T-helper 17 cell (primary cell): ENCODE data around the gene RASAL2. TPM values are rescaled to one million over a fixed set of nuclear protein-coding genes. Genes with fewer than 3 reads are reported as not detected.

Experiments used
- ATAC-seq: fragments of 150-1000 bp; cut with Tn5 transposase; 2 replicates; pipeline ENCODE4 v1.10.0; 2021; ENCODE audit warnings: mild to moderate bottlenecking, moderate library complexity
- DNase-seq, 3 donors: peaks; one replicate each; pipeline versions ENCODE4 v3.0.0 to v3.0.0-alpha.2; 2020 to 2021
- H3K9me3 ChIP-seq: one replicate; pipeline ENCODE4 v1.7.0; 2013; ENCODE audit warnings: low read length, mild to moderate bottlenecking; ENCODE audit not compliant: control insufficient read depth, poor library complexity, severe bottlenecking
- H3K27ac Mint-ChIP-seq: one replicate; pipeline ENCODE4 v1.8.0; 2022; ENCODE audit warnings: mild to moderate bottlenecking, moderate library complexity, mixed read lengths
- H3K27me3 Mint-ChIP-seq: one replicate; pipeline ENCODE4 v1.8.0; 2022; ENCODE audit warnings: mixed read lengths
- H3K36me3 Mint-ChIP-seq: one replicate; pipeline ENCODE4 v1.8.0; 2022; ENCODE audit warnings: low read depth, mixed read lengths
- H3K4me1 Mint-ChIP-seq: one replicate; pipeline ENCODE4 v1.8.0; 2022; ENCODE audit warnings: mild to moderate bottlenecking, mixed read lengths
- H3K4me3 Mint-ChIP-seq: one replicate; pipeline ENCODE4 v1.8.0; 2022; ENCODE audit warnings: mild to moderate bottlenecking, moderate library complexity, mixed read lengths
- total RNA-seq, 4 donors: library from RNA in 2 of 4; stranded (reverse) in 2 of 4; gene quantifications; one replicate each; pipeline ENCODE4 v1.2.3 and lab custom pipeline; 2022 to 2026

Gene RASAL2
- total RNA-seq (under 1 TPM; 0.07 to 0.29 TPM), total RNA-seq (lab: John Stamatoyannopoulos, UW) (0.08 to 0.58 reads per million in 2 donors)

DNA sequence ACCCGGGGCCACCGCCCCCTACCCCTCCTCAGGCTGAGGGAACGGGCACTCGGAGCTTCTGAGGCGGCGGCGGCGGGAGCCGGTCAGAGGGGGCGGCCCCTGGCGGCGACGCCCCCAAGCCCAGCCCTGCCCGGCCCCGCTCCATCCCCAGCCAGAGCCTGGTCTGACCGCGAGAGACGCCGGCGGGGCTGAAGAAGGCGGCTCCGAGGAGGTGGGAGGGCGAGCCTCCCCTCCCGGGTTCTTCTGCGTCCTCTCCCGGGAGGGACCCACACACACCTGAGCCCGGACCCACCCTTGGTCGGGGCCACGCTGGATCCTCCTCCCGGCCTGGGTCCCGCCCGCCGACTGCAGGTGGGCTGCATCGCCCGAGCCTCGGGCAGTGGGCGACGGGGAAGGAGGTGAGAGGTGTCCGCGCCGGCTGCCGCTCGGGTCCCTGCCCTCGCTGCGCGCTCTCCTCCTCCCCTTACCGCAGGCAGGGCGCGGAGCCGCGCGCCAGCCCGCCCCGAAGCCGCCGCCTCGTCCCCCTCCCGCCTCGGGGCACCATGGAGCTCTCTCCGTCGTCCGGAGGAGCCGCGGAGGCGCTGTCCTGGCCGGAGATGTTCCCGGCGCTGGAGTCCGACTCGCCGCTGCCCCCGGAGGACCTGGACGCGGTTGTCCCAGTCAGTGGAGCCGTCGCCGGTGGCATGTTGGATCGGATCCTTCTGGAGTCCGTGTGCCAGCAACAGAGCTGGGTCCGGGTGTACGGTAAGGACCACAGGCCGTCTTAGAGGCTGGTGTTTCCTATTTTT is at the start of gene RASAL2:
TSS of gene RASAL2 (plus strand) at position 154 of the 788 bp plus-strand sequence. CDS start at position 543, 389 bp downstream.
- ATAC-seq (peak; percentile 35), DNase-seq (no peak)
- peaks cover 2% of the 10 kb centered on the region for H3K4me1 Mint-ChIP-seq
- H3K9me3 ChIP-seq: no peaks in the 10 kb centered on the region
- no peak within 1 kb of the TSS for H3K27ac Mint-ChIP-seq
- peaks cover 48% of the 10 kb centered on the region for H3K27me3 Mint-ChIP-seq
- peaks cover 2% of the 10 kb centered on the region for H3K36me3 Mint-ChIP-seq
- peak within 1 kb of the TSS; percentile 75 for H3K4me3 Mint-ChIP-seq

- H3K36me3 Mint-ChIP-seq: no peaks in the 10 kb centered on the region
- no peak for DNase-seq
- no peaks in the 10 kb centered on the region for H3K9me3 ChIP-seq
- ATAC-seq: no peak
- H3K4me1 Mint-ChIP-seq: no peaks in the 10 kb centered on the region
- no peak overlapping the region for H3K27ac Mint-ChIP-seq
- H3K4me3 Mint-ChIP-seq: no peak overlapping the region
- H3K27me3 Mint-ChIP-seq: no peaks in the 10 kb centered on the region
Observed at GRCh38 chr1:178046591-178047270, 47.2 kb upstream of the RASAL2 start.

GRCh38 chr1:178047403-178048093 is 46.4 kb upstream of the RASAL2 start:
- Mint-ChIP-seq H3K27me3 (no peaks in the 10 kb centered on the region), H3K4me1 (no peaks in the 10 kb centered on the region), H3K4me3 (no peak overlapping the region), H3K36me3 (no peaks in the 10 kb centered on the region), H3K27ac (no peak overlapping the region)
- ATAC-seq (no peak), DNase-seq (no peak)
- no peaks in the 10 kb centered on the region for H3K9me3 ChIP-seq

GRCh38 chr1:178048426-178048825 is 45.5 kb upstream of the RASAL2 start:
- Mint-ChIP-seq H3K27me3 (no peaks in the 10 kb centered on the region), H3K4me3 (no peak overlapping the region), H3K4me1 (no peaks in the 10 kb centered on the region), H3K36me3 (no peaks in the 10 kb centered on the region), H3K27ac (no peak overlapping the region)
- H3K9me3 ChIP-seq: no peaks in the 10 kb centered on the region
- ATAC-seq (no peak), DNase-seq (no peak)

GRCh38 chr1:178048883-178049282 is 45.0 kb upstream of the RASAL2 start:
- no peak for DNase-seq
- H3K36me3 Mint-ChIP-seq: no peaks in the 10 kb centered on the region
- H3K4me1 Mint-ChIP-seq: no peaks in the 10 kb centered on the region
- H3K27ac Mint-ChIP-seq: no peak overlapping the region
- H3K9me3 ChIP-seq: no peaks in the 10 kb centered on the region
- no peaks in the 10 kb centered on the region for H3K27me3 Mint-ChIP-seq
- no peak for ATAC-seq
- H3K4me3 Mint-ChIP-seq: no peak overlapping the region

- Mint-ChIP-seq H3K27ac (no peak overlapping the region), H3K4me3 (no peak overlapping the region), H3K4me1 (no peaks in the 10 kb centered on the region), H3K27me3 (no peaks in the 10 kb centered on the region), H3K36me3 (no peaks in the 10 kb centered on the region)
- no peaks in the 10 kb centered on the region for H3K9me3 ChIP-seq
- DNase-seq (no peak), ATAC-seq (no peak)
Observed at GRCh38 chr1:178050084-178050483, 43.8 kb upstream of the RASAL2 start.

- ATAC-seq: no peak
- H3K9me3 ChIP-seq: no peaks in the 10 kb centered on the region
- Mint-ChIP-seq H3K36me3 (no peaks in the 10 kb centered on the region), H3K4me3 (no peak overlapping the region), H3K4me1 (no peaks in the 10 kb centered on the region), H3K27me3 (no peaks in the 10 kb centered on the region), H3K27ac (no peak overlapping the region)
- no peak for DNase-seq
Observed at GRCh38 chr1:178051071-178051470, 42.8 kb upstream of the RASAL2 start.

GRCh38 chr1:178052650-178053461 is 41.0 kb upstream of the RASAL2 start:
- Mint-ChIP-seq H3K36me3 (no peaks in the 10 kb centered on the region), H3K27me3 (no peaks in the 10 kb centered on the region), H3K4me3 (no peak overlapping the region), H3K27ac (no peak overlapping the region), H3K4me1 (no peaks in the 10 kb centered on the region)
- no peak for ATAC-seq
- H3K9me3 ChIP-seq: no peaks in the 10 kb centered on the region
- DNase-seq: no peak

DNA sequence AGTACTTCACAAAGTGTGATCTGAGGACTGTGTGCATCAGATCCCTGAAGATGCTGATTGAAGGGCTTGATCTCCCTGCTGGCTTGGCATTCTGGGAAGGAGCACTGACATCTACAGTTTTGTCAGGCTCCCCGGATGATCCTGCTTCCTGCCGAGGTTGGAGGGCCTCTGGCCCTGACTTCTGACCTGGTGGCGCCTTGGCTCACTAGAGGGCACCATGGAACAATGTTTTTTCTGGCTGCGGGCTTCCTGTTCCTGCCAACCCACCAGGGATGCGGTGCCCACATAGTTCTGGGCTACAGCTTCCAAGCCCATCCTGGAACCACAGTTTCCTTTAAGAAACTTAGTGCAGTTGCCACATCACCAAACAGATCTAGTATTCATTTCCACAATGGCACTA is 38.8 kb upstream of the RASAL2 start:
- DNase-seq (no peak), ATAC-seq (no peak)
- no peaks in the 10 kb centered on the region for H3K9me3 ChIP-seq
- Mint-ChIP-seq H3K27me3 (no peaks in the 10 kb centered on the region), H3K4me3 (no peak overlapping the region), H3K27ac (no peak overlapping the region), H3K4me1 (no peaks in the 10 kb centered on the region), H3K36me3 (no peaks in the 10 kb centered on the region)

GRCh38 chr1:178055779-178056471 is 38.0 kb upstream of the RASAL2 start:
- no peaks in the 10 kb centered on the region for H3K4me1 Mint-ChIP-seq
- H3K9me3 ChIP-seq: no peaks in the 10 kb centered on the region
- DNase-seq (no peak), ATAC-seq (no peak)
- H3K4me3 Mint-ChIP-seq: no peak overlapping the region
- H3K27me3 Mint-ChIP-seq: no peaks in the 10 kb centered on the region
- H3K36me3 Mint-ChIP-seq: no peaks in the 10 kb centered on the region
- no peak overlapping the region for H3K27ac Mint-ChIP-seq

DNA sequence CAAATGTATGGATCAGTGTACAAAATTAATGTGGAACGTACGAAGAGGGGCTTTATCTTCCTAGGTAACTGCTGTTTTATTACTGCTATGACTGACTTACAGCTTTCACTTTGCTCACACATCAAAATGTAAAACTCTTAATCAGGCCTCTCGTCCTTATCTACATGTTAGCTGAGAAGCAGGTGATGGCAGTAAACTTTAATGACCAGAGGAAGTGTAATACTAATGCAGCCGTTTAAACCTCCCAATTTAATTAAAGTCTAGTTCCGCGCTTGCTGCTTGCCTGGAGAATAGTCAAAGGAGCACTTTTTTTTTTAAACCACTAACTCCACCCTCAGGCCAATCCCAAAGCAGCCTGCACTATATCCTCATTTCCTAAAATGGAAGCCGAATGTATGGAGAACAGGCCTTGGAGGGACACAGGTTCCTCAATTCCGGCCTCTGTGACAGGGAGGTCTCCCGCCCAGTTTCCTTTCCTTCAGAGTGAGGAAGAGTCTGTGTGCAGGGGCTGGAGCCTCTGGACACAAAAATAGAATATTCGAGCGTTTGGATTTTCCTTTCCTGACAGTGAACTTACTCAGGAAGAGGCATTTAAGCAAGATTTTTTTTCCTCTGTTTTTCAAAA is 36.7 kb upstream of the RASAL2 start:
- ATAC-seq (no peak), DNase-seq (no peak)
- no peaks in the 10 kb centered on the region for H3K9me3 ChIP-seq
- no peak overlapping the region for H3K27ac Mint-ChIP-seq
- H3K4me1 Mint-ChIP-seq: no peaks in the 10 kb centered on the region
- H3K4me3 Mint-ChIP-seq: no peak overlapping the region
- no peaks in the 10 kb centered on the region for H3K27me3 Mint-ChIP-seq
- no peaks in the 10 kb centered on the region for H3K36me3 Mint-ChIP-seq

DNA sequence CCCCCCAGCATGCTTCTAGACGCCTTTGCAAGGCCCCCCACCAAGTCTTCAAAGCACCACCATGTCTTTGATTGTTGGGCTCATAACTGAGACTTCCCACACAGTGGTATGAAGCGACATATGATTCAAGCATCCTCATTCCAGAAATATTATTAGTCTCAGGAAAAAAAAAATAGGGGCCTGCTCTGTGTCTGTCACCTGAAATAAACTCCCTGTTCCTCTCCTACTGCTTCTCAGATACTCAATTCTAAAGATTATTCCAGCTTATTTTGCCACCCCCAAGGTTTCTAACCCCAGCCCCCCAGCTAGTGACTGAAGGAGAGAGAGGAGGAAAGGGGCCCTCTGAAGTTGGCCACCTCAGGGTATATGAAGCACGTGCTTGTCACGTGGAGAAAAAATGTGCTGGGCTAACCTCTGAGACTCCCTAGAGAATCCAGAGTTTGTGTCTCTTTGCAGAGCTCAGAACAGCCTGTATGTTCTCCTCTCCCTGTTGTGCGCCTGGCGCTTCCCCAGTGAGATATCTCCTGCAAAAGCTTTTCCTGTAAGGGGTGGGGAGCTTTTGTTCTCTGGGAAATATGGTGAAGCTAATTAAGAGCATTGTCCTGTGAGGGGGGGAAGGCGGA is 35.9 kb upstream of the RASAL2 start:
- no peak for DNase-seq
- Mint-ChIP-seq H3K4me3 (no peak overlapping the region), H3K27me3 (no peaks in the 10 kb centered on the region), H3K27ac (no peak overlapping the region), H3K36me3 (no peaks in the 10 kb centered on the region), H3K4me1 (no peaks in the 10 kb centered on the region)
- no peak for ATAC-seq
- H3K9me3 ChIP-seq: no peaks in the 10 kb centered on the region
